ENCODE data around the gene ZAP70.

ZAP70 gene

GRCh38 chr2:97717613-97717995, 4.2 kb downstream of the ZAP70 start:
- DNase-seq (ENCODE audit: low spot score): no peak

GRCh38 chr2:97718051-97718882, 4.9 kb downstream of the ZAP70 start:
- DNase-seq (ENCODE audit: low spot score): no peak

GRCh38 chr2:97718942-97719341, 5.6 kb downstream of the ZAP70 start:
- DNase-seq (ENCODE audit: low spot score): no peak

GRCh38 chr2:97719362-97720155, 6.2 kb downstream of the ZAP70 start:
- no peak for DNase-seq (ENCODE audit: low spot score)

GRCh38 chr2:97720746-97721145, 7.4 kb downstream of the ZAP70 start:
- DNase-seq (ENCODE audit: low spot score): no peak

- DNase-seq (ENCODE audit: low spot score): no peak
Measured at GRCh38 chr2:97722227-97722626, 8.9 kb downstream of the ZAP70 start.

GRCh38 chr2:97723156-97724072, 10.0 kb downstream of the ZAP70 start:
- DNase-seq (ENCODE audit: low spot score): no peak

GRCh38 chr2:97724073-97724410, 10.7 kb downstream of the ZAP70 start:
- DNase-seq (ENCODE audit: low spot score): no peak

GRCh38 chr2:97724501-97724900, 11.1 kb downstream of the ZAP70 start:
- no peak for DNase-seq (ENCODE audit: low spot score)

- no peak for DNase-seq (ENCODE audit: low spot score)
Measured at GRCh38 chr2:97724946-97725688, 11.7 kb downstream of the ZAP70 start.

- DNase-seq (ENCODE audit: low spot score): no peak
Measured at GRCh38 chr2:97726261-97727064, 13.1 kb downstream of the ZAP70 start.

GRCh38 chr2:97727296-97727695, 13.9 kb downstream of the ZAP70 start:
- DNase-seq (ENCODE audit: low spot score): no peak

GRCh38 chr2:97728091-97728731, 14.8 kb downstream of the ZAP70 start:
- peak; percentile 59 for DNase-seq (ENCODE audit: low spot score)

GRCh38 chr2:97730245-97730644, 16.9 kb downstream of the ZAP70 start:
- no peak for DNase-seq (ENCODE audit: low spot score)

- DNase-seq (ENCODE audit: low spot score): no peak
Measured at GRCh38 chr2:97731274-97732020, 18.1 kb downstream of the ZAP70 start.

GRCh38 chr2:97732436-97733340, 19.3 kb downstream of the ZAP70 start:
- no peak for DNase-seq (ENCODE audit: low spot score)

- no peak for DNase-seq (ENCODE audit: low spot score)
Measured at GRCh38 chr2:97733341-97734035, 20.1 kb downstream of the ZAP70 start.
